D721Med (cell line): ENCODE results near the gene ZNF786.

ENCODE experiments used
- DNase-seq: peaks from one replicate; pipeline ENCODE4 v3.0.0; 2011; ENCODE audit warnings: low spot score; ENCODE audit not compliant: insufficient read length
- FAIRE-seq: peaks from 2 replicates; lab custom pipeline; 2011; peaks lifted over from hg19 to GRCh38; lab: Jason Lieb, UNC
- CTCF ChIP-seq: IDR thresholded peaks from 2 replicates; pipeline ENCODE4 v1.5.1; 2012; ENCODE audit warnings: mild to moderate bottlenecking, control low read depth; ENCODE audit not compliant: insufficient read depth; ENCODE audit errors: missing control alignments

Gene ZNF786

DNA sequence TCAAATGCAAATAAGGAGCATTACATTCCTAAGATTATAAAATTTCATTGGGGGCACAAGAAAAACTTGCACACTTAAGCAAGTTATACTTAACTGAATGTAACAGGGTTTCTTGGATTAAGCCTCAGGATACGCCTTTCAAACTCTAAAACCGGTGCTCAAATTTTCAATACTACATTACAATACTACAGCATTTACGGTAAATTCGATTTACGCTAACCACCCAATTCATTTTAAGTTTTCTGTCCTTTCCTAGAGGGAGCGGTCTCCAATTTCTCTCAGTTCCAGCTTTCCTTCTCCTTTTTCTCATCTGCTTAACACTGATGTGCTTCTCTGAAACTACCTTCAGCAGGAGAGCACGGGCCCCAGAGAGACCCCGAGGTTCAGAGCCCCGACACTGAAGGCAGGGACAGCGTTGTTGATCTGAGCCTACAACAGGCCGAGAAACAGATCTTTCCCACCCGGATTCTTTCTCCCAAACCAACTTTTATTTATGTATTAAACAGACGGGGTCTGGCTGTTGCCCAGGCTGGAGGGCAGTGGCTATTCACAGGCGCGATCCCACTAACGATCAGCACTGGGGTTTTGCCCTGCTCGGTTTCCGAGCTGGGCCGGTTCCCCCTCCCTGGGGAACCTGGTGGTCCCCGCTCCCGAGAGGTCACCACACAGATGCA is 34.8 kb upstream of the ZNF786 start:
- no peak for TF ChIP-seq CTCF
- FAIRE-seq (no peak), DNase-seq (no peak)

DNA sequence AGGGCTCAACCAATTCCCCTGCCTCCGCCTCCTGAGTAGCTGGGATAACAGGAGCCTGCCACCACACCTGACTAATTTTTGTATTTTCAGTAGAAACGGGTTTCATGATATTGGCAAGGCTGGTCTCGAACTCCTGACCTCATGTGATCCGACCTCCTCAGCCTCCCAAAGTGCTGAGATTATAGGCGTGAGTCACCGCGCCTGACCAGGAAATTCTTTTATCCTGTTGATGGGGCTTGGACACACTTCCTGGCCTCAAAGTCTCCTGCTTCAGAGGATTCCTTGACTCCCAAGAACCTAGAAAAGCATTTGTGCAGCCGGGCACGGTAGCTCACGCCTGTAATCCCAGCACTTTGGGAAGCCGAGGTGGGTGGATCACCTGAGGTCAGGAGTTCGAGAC is 19.5 kb upstream of the ZNF786 start:
- DNase-seq, result no peak
- no peak for TF ChIP-seq CTCF
- no peak for FAIRE-seq

- DNase-seq (no peak), FAIRE-seq (no peak)
- TF ChIP-seq CTCF, result no peak
These were observed 14.2 kb upstream of the ZNF786 start for GRCh38 chr7:149104749-149105148.

- no peak for TF ChIP-seq CTCF
- FAIRE-seq (no peak), DNase-seq (no peak)
These were observed 13.7 kb upstream of the ZNF786 start for GRCh38 chr7:149104214-149104613.

- FAIRE-seq, result no peak
- DNase-seq, result no peak
- no peak for TF ChIP-seq CTCF
These were observed 12.9 kb upstream of the ZNF786 start for GRCh38 chr7:149103424-149103823.

GRCh38 chr7:149102666-149103065 is 12.1 kb upstream of the ZNF786 start:
- no peak for FAIRE-seq

DNA sequence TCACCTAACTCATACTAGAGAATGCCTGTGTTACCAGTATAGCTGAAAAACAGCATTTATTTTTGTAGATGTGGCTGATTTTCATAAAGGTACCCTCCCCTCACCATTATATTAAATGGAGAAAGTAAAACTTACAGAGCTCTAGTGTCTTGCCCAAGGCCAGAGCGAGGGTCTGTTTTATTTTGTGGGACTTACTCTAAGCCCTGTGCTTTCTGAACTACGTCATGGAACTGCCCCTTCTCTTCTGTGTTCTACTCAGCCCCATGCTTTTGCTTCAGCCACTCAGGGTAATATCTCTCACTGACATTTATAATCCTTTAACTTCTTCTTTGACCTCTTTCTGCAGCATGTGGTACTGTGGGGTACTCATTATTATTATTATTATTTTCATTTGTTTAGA is 10.3 kb upstream of the ZNF786 start:
- DNase-seq (no peak), FAIRE-seq (no peak)
- no peak for TF ChIP-seq CTCF

More at GRCh38 chr7:149102666-149103065, 12.1 kb upstream of the ZNF786 start:
- DNase-seq, result no peak
- no peak for TF ChIP-seq CTCF
